NCI-H2227 (cell line): ENCODE data around the gene BROX.
"Not testable (repeated sequence)": the region's sequence is repeated elsewhere in the genome, so short reads cannot be mapped to it uniquely, and the experiment has no call there.

Experiments used
- DNase-seq: peaks from one replicate; lab custom pipeline; 2025; ENCODE audit not compliant: unreplicated experiment; lab: John Stamatoyannopoulos, UW

The BROX gene

GRCh38 chr1:222730866-222731265, 18.5 kb downstream of the BROX start:
- no peak for DNase-seq

GRCh38 chr1:222732216-222733159, 20.1 kb downstream of the BROX start:
- no peak for DNase-seq

- DNase-seq: no peak
Measured at GRCh38 chr1:222734740-222735139, 22.4 kb downstream of the BROX start.

GRCh38 chr1:222736470-222736869, 24.1 kb downstream of the BROX start:
- DNase-seq: no peak

GRCh38 chr1:222736972-222737371, 24.6 kb downstream of the BROX start, which contains the start of gene FAM177B:
Gene FAM177B (plus strand): TSS chr1:222737202. CDS start chr1:222746546, 9,344 bp downstream.
- peak; percentile 37 for DNase-seq

- DNase-seq: no peak
Measured at GRCh38 chr1:222739465-222739864, 27.1 kb downstream of the BROX start.

- DNase-seq: no peak
Measured at GRCh38 chr1:222739929-222740328, 27.6 kb downstream of the BROX start.

GRCh38 chr1:222741630-222742457, 29.5 kb downstream of the BROX start:
- DNase-seq: not testable (repeated sequence)

GRCh38 chr1:222749927-222750326, 37.6 kb downstream of the BROX start:
- DNase-seq: peak; percentile 42

GRCh38 chr1:222750651-222751050, 38.3 kb downstream of the BROX start:
- no peak for DNase-seq

GRCh38 chr1:222751255-222751654, 38.9 kb downstream of the BROX start:
- DNase-seq: no peak

- no peak for DNase-seq
Measured at GRCh38 chr1:222754366-222755139, 42.2 kb downstream of the BROX start.

GRCh38 chr1:222757646-222758268, 45.4 kb downstream of the BROX start:
- DNase-seq: no peak

- DNase-seq: no peak
Measured at GRCh38 chr1:222759451-222760035, 47.2 kb downstream of the BROX start.

- DNase-seq: no peak
Measured at GRCh38 chr1:222761083-222761482, 48.7 kb downstream of the BROX start.

GRCh38 chr1:222762178-222762577, 49.8 kb downstream of the BROX start:
- not testable (repeated sequence) for DNase-seq

GRCh38 chr1:222767152-222767571, 54.8 kb downstream of the BROX start:
- no peak for DNase-seq

- DNase-seq: no peak
Measured at GRCh38 chr1:222768592-222768991, 56.2 kb downstream of the BROX start.

GRCh38 chr1:222769181-222769580, 56.8 kb downstream of the BROX start:
- no peak for DNase-seq

GRCh38 chr1:222769971-222770620, 57.7 kb downstream of the BROX start:
- DNase-seq: no peak
